Esophagus muscularis mucosa (tissue), 4 donors: ENCODE data around the gene SH2D5. TPM values are rescaled to one million over a fixed set of nuclear protein-coding genes. Genes with fewer than 3 reads are reported as not detected.
"Not testable (repeated sequence)": the region's sequence is repeated elsewhere in the genome, so short reads cannot be mapped to it uniquely, and the experiment has no call there.

Experiments used
- DNase-seq: peaks from one replicate; pipeline ENCODE4 v3.0.0-alpha.2; 2017; ENCODE audit errors: extremely low spot score
- H3K27ac ChIP-seq, 4 donors: fragments of 200-600 bp; sonication (generic); replicated peaks in 1 of 4; 1 replicate in 3 of 4; 2 replicates in 1 of 4; pipeline ENCODE4 v1.5.1; 2016 to 2019; ENCODE audit warnings: mild to moderate bottlenecking in 1 of 4
- H3K27me3 ChIP-seq, 4 donors: fragments of 200-600 bp; sonication (generic); one replicate each; pipeline versions ENCODE4 v1.5.1 to v1.6.0; 2016 to 2019
- H3K36me3 ChIP-seq, 4 donors: fragments of 200-600 bp; sonication (generic); one replicate each; pipeline ENCODE4 v1.5.1; 2016 to 2019
- H3K4me1 ChIP-seq, 4 donors: fragments of 200-600 bp; sonication (generic); one replicate each; pipeline ENCODE4 v1.5.1; 2016 to 2019
- H3K4me3 ChIP-seq, 4 donors: fragments of 200-600 bp; sonication (generic); 1 replicate in 2 of 4; 2 replicates in 2 of 4; pipeline ENCODE4 v1.5.1; 2016 to 2019; ENCODE audit warnings: mild to moderate bottlenecking in 4 of 4, moderate library complexity in 1 of 4
- H3K9me3 ChIP-seq, 4 donors: fragments of 200-600 bp; sonication (generic); 1 replicate in 3 of 4; 2 replicates in 1 of 4; pipeline ENCODE4 v1.5.1; 2016 to 2019
- EP300 ChIP-seq: sonication (generic); formaldehyde crosslinking; IDR thresholded peaks from one replicate; pipeline ENCODE4 v1.6.1; 2017; ENCODE audit warnings: antibody characterized with exemption
- POLR2A ChIP-seq: fragments of 450-650 bp; IDR thresholded peaks from one replicate; pipeline ENCODE4 v1.6.1; 2017; ENCODE audit warnings: antibody characterized with exemption, moderate library complexity, mild to moderate bottlenecking, low read depth
- POLR2AphosphoS5 ChIP-seq, 2 donors: sonication (generic); formaldehyde crosslinking; IDR thresholded peaks; one replicate each; pipeline ENCODE4 v1.6.1; 2017; ENCODE audit warnings: antibody characterized with exemption in 2 of 2
- WGBS: methylation state at CpG from one replicate; pipeline ENCODE4 v1.1.5; 2018; 5-methylcytosine and 5-hydroxymethylcytosine counted together
- intact Hi-C: fragments of 100-400 bp; cut with DNase I; formaldehyde crosslinking; loops from one replicate; pipeline ENCODE4 v1.15.1; 2023
- total RNA-seq, 4 donors: library from RNA; depleted of rRNA; stranded (reverse); fragments of >200 nt; gene quantifications; one replicate each; pipeline versions ENCODE4 v1.1.0 to v1.2.1, GENCODE V29; 2016
- TF ChIP-seq, protein P1 (sequence below), 3 experiments: fragments of 200-600 bp in 2 of 3; fragments of 450-650 bp in 1 of 3; sonication (generic) in 2 of 3; IDR thresholded peaks; one replicate each; pipeline ENCODE4 v1.5.1; 2017 to 2019; ENCODE audit warnings: antibody characterized with exemption in 3 of 3, mild to moderate bottlenecking in 2 of 3, moderate library complexity in 1 of 3

The SH2D5 gene
- total RNA-seq, 4 donors from 2014 or later, result 0.42 to 7.2 (median 1.7) TPM

DNA sequence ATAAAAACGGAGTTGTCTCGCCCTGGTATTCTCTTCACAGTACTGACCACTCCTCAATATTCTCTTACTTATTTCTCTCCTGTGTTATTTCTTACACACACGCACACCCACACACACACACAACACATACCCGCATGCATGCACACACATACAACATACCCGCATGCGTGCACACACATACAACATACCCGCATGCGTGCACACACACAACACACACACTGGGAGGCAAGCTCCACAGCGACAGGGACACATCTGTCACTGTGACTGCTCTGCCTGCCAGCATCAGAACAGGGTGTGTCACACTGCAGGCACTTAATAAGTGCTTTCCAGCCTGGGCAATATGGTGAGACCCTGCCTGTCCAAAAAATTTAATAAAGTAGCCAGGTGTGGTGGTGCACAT, 50.5 kb downstream of the SH2D5 start:
- Histone ChIP-seq H3K27me3 (no peaks in the 10 kb centered on the region), H3K36me3 (peaks cover 0 to 7% (median 0%) of the 10 kb centered on the region in 4 donors), H3K4me1 (peaks cover 0 to 18% (median 11%) of the 10 kb centered on the region in 4 donors), H3K4me3 (no peak overlapping the region), H3K27ac (no peak overlapping the region), H3K9me3 (no peaks in the 10 kb centered on the region)
- no peak for DNase-seq
- intact Hi-C loops, result no loop called here
- no peak for TF ChIP-seq POLR2A
- no peak for TF ChIP-seq POLR2AphosphoS5 (IDR thresholded peaks at IDR 0.05)
- TF ChIP-seq EP300, result no peak
- TF ChIP-seq, protein P1, sequence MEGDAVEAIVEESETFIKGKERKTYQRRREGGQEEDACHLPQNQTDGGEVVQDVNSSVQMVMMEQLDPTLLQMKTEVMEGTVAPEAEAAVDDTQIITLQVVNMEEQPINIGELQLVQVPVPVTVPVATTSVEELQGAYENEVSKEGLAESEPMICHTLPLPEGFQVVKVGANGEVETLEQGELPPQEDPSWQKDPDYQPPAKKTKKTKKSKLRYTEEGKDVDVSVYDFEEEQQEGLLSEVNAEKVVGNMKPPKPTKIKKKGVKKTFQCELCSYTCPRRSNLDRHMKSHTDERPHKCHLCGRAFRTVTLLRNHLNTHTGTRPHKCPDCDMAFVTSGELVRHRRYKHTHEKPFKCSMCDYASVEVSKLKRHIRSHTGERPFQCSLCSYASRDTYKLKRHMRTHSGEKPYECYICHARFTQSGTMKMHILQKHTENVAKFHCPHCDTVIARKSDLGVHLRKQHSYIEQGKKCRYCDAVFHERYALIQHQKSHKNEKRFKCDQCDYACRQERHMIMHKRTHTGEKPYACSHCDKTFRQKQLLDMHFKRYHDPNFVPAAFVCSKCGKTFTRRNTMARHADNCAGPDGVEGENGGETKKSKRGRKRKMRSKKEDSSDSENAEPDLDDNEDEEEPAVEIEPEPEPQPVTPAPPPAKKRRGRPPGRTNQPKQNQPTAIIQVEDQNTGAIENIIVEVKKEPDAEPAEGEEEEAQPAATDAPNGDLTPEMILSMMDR (IDR thresholded peaks at IDR 0.05), result no peak
- WGBS, result 92% methylated on average over 9 of the region's 9 CpGs

DNA sequence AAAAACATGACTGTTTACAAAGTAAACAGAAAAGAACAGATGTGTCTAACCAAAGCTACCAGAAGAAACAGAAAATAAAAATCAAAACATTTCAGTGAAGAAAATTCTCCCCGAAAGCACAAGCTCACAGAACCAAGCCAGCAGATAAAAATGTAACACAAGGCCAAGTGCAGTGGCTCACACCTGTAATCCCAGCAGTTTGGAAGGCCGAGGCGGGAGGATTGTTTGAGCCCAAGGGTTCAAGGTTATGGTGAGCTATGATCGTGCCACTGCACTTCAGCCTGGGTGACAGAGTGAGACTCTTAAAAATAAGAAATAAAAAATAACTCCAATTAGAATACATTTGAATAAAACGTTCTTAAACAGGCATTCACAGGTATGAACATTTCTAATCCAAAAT, 52.2 kb downstream of the SH2D5 start:
- intact Hi-C loops, result no loop called here
- no peaks in the 10 kb centered on the region for H3K9me3 ChIP-seq
- H3K27me3 ChIP-seq, result no peaks in the 10 kb centered on the region
- no peak for TF ChIP-seq POLR2AphosphoS5 (IDR thresholded peaks at IDR 0.05)
- no peak for TF ChIP-seq POLR2A
- peaks cover 0 to 10% (median 0%) of the 10 kb centered on the region in 4 donors for H3K36me3 ChIP-seq
- no peak for DNase-seq
- 89% methylated on average over 5 of the region's 5 CpGs for WGBS
- H3K27ac ChIP-seq, result no peak overlapping the region
- no peak overlapping the region for H3K4me3 ChIP-seq
- peaks cover 0 to 10% (median 6%) of the 10 kb centered on the region in 4 donors for H3K4me1 ChIP-seq

DNA sequence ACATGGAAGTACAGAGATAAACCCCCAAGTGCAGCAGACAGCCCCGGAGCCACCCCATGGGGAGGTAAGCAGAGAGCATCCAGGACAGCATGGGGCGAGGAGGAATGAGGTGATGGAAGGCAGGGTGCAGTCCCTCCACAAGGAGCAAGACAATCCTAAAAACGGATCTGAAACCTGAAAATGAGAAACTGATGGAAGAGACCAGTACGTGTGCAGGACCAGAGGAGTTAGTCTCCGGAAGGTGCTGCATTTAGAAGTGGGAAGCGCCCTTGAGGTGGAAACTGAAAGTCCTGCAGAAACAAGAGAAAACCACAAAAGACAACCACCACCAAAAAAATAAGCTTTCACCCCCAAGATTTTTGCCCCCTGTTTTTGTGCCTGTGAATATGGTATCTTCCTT, 53.9 kb downstream of the SH2D5 start:
- intact Hi-C loops, result no loop called here
- no peak overlapping the region for H3K27ac ChIP-seq
- peaks cover 0 to 9% (median 1%) of the 10 kb centered on the region in 4 donors for H3K4me1 ChIP-seq
- no peak overlapping the region for H3K4me3 ChIP-seq
- H3K27me3 ChIP-seq, result no peaks in the 10 kb centered on the region
- H3K36me3 ChIP-seq, result peaks cover 0 to 19% (median 0%) of the 10 kb centered on the region in 4 donors
- H3K9me3 ChIP-seq, result no peaks in the 10 kb centered on the region
- TF ChIP-seq POLR2AphosphoS5 (IDR thresholded peaks at IDR 0.05) (no peak), EP300 (no peak), POLR2A (no peak)
- TF ChIP-seq, protein P1 (IDR thresholded peaks at IDR 0.05), result no peak
- WGBS, result 86% methylated on average over 6 of the region's 6 CpGs
- no peak for DNase-seq

DNA sequence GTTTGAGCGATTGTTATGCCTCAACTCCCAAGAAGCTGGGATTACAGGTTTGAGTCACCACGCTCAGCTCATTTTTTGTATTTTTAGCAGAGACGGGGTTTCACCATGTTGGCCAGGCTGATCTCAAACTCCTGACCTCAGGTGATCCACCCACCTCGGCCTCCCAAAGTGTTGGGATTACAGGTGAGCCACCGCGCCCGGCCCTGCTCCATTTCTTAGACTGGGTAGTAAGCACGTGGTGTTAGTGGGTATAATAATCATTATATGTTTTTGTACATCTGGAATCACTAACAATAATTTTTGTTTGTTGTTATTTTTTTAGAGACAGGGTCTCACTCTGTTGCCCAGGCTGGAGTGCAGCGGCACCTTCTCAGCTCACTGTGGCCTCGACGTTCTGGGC, 58.9 kb downstream of the SH2D5 start:
- H3K4me1 ChIP-seq, H3K9me3 ChIP-seq, intact Hi-C loops, H3K27me3 ChIP-seq, H3K4me3 ChIP-seq, H3K27ac ChIP-seq, DNase-seq: not testable (repeated sequence)
- 96% methylated on average over 11 of the region's 11 CpGs for WGBS
- peaks cover 0 to 35% (median 0%) of the 10 kb centered on the region in 4 donors for H3K36me3 ChIP-seq

DNA sequence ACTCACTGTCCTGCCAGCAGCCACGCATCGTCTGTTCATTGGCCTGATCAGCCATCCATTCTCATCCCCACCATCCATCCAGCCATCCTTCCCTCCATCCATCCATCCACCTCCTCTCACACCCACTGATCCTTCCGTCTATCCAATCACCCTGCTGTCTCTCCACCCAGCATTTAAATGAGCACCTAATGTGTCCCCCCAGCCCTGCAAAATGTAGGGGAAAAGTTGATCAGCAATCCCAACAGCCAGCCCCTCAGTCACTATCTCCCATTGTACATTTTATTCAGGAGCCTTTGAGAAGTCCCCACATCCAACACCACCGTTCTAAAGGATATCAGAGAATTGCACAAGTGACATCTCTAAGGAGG, 60.3 kb downstream of the SH2D5 start:
- no peak for DNase-seq
- intact Hi-C loops, result no loop called here
- TF ChIP-seq POLR2AphosphoS5 (IDR thresholded peaks at IDR 0.05) (no peak), POLR2A (no peak), EP300 (no peak)
- TF ChIP-seq, protein P1 (IDR thresholded peaks at IDR 0.05), result no peak
- Histone ChIP-seq H3K27ac (no peak overlapping the region), H3K27me3 (no peaks in the 10 kb centered on the region), H3K9me3 (no peaks in the 10 kb centered on the region), H3K4me1 (no peaks in the 10 kb centered on the region), H3K4me3 (no peak overlapping the region), H3K36me3 (peaks cover 0 to 34% (median 0%) of the 10 kb centered on the region in 4 donors)
- WGBS, result 98% methylated on average over 4 of the region's 4 CpGs

DNA sequence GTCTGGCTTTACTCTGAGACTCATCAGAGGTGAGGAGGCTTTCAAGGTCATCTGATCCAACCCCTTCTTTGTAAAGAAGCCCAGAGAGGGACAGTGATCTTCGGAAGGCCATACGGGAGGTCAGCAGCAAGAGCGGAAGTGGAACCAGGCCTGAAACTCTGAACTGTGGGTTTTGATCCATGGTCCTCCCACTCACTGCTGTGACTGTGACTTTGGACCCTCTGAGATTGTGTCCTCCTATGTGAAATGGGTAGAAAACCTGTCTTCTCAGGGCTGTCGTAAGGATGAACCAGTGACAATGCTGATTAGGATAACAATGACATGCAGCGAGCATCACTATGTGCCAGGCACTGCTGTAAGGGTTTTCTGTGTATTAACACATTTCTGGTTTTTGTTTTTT, 61.6 kb downstream of the SH2D5 start:
- H3K9me3 ChIP-seq, result no peaks in the 10 kb centered on the region
- no peak for DNase-seq
- H3K27ac ChIP-seq, result no peak overlapping the region
- H3K4me1 ChIP-seq, result no peaks in the 10 kb centered on the region
- intact Hi-C loops, result no loop called here
- H3K27me3 ChIP-seq, result no peaks in the 10 kb centered on the region
- H3K4me3 ChIP-seq, result no peak overlapping the region
- H3K36me3 ChIP-seq, result peaks cover 0 to 30% (median 0%) of the 10 kb centered on the region in 4 donors
- no peak for TF ChIP-seq POLR2AphosphoS5 (IDR thresholded peaks at IDR 0.05)
- TF ChIP-seq EP300, result no peak
- TF ChIP-seq POLR2A, result no peak
- TF ChIP-seq, protein P1 (IDR thresholded peaks at IDR 0.05), result no peak
- WGBS, result 95% methylated on average over 5 of the region's 5 CpGs
